ENCODE measurements around the gene WDR90.

WDR90 gene

GRCh38 chr16:627454-628239, 21.5 kb upstream of the WDR90 start:
- Histone ChIP-seq H3K27ac (ENCODE audit: low read depth, low read length) (no peak overlapping the region), H3K79me2 (ENCODE audit: control insufficient read depth, low read length) (no peaks in the 10 kb centered on the region), H3K9me2 (replicated peaks; ENCODE audit: control insufficient read depth, low read length) (no peaks in the 10 kb centered on the region), H3K4me1 (ENCODE audit: control insufficient read depth, low read length) (no peaks in the 10 kb centered on the region), H3K4me2 (ENCODE audit: low read length) (no peak overlapping the region), H4K20me1 (ENCODE audit: control insufficient read depth, insufficient read depth, low read depth, low read length) (no peaks in the 10 kb centered on the region), H3K36me3 (ENCODE audit: control insufficient read depth, low read length) (peaks cover 2% of the 10 kb centered on the region; the same call in 1 of the 2 replicates), H3K9me3 (ENCODE audit: control insufficient read depth, insufficient read depth, low read length) (no peaks in the 10 kb centered on the region), H3K27me3 (ENCODE audit: control insufficient read depth, low read length) (no peaks in the 10 kb centered on the region), H3K4me3 (ENCODE audit: low read length) (no peak overlapping the region), H3F3A (ENCODE audit: control insufficient read depth, insufficient read depth) (no peaks in the 10 kb centered on the region)
- TF ChIP-seq EZH2phosphoT487 (IDR thresholded peaks at IDR 0.05; ENCODE audit: borderline replicate concordance, low read length): no peak
- no peak for TF ChIP-seq CTCF (IDR thresholded peaks at IDR 0.05; ENCODE audit: low read depth, low read length, poor library complexity, severe bottlenecking)

GRCh38 chr16:628321-629061, 20.7 kb upstream of the WDR90 start:
- H3K27me3 ChIP-seq (ENCODE audit: control insufficient read depth, low read length): no peaks in the 10 kb centered on the region
- TF ChIP-seq CTCF (IDR thresholded peaks at IDR 0.05; ENCODE audit: low read depth, low read length, poor library complexity, severe bottlenecking): no peak
- TF ChIP-seq EZH2phosphoT487 (IDR thresholded peaks at IDR 0.05; ENCODE audit: borderline replicate concordance, low read length): no peak
- H3K4me1 ChIP-seq (ENCODE audit: control insufficient read depth, low read length): no peaks in the 10 kb centered on the region
- H4K20me1 ChIP-seq (ENCODE audit: control insufficient read depth, insufficient read depth, low read depth, low read length): no peaks in the 10 kb centered on the region
- H3K79me2 ChIP-seq (ENCODE audit: control insufficient read depth, low read length): no peaks in the 10 kb centered on the region
- peaks cover 7% of the 10 kb centered on the region for H3K36me3 ChIP-seq (ENCODE audit: control insufficient read depth, low read length)
- no peak overlapping the region for H3K4me3 ChIP-seq (ENCODE audit: low read length)
- no peaks in the 10 kb centered on the region for H3K9me2 ChIP-seq (replicated peaks; ENCODE audit: control insufficient read depth, low read length)
- no peaks in the 10 kb centered on the region for H3F3A ChIP-seq (ENCODE audit: control insufficient read depth, insufficient read depth)
- H3K9me3 ChIP-seq (ENCODE audit: control insufficient read depth, insufficient read depth, low read length): no peaks in the 10 kb centered on the region
- H3K4me2 ChIP-seq (ENCODE audit: low read length): no peak overlapping the region
- no peak overlapping the region for H3K27ac ChIP-seq (ENCODE audit: low read depth, low read length)

GRCh38 chr16:629185-629832, 19.9 kb upstream of the WDR90 start:
- no peak for TF ChIP-seq CTCF (IDR thresholded peaks at IDR 0.05; ENCODE audit: low read depth, low read length, poor library complexity, severe bottlenecking)
- no peak for TF ChIP-seq EZH2phosphoT487 (IDR thresholded peaks at IDR 0.05; ENCODE audit: borderline replicate concordance, low read length)
- Histone ChIP-seq H3K9me2 (replicated peaks; ENCODE audit: control insufficient read depth, low read length) (no peaks in the 10 kb centered on the region), H3K36me3 (ENCODE audit: control insufficient read depth, low read length) (peaks cover 13% of the 10 kb centered on the region), H3K4me2 (ENCODE audit: low read length) (no peak overlapping the region), H3K79me2 (ENCODE audit: control insufficient read depth, low read length) (peaks cover under 1% of the 10 kb centered on the region), H3K4me1 (ENCODE audit: control insufficient read depth, low read length) (no peaks in the 10 kb centered on the region), H3K27ac (ENCODE audit: low read depth, low read length) (no peak overlapping the region), H4K20me1 (ENCODE audit: control insufficient read depth, insufficient read depth, low read depth, low read length) (no peaks in the 10 kb centered on the region), H3K27me3 (ENCODE audit: control insufficient read depth, low read length) (no peaks in the 10 kb centered on the region), H3K9me3 (ENCODE audit: control insufficient read depth, insufficient read depth, low read length) (no peaks in the 10 kb centered on the region), H3F3A (ENCODE audit: control insufficient read depth, insufficient read depth) (no peaks in the 10 kb centered on the region), H3K4me3 (ENCODE audit: low read length) (no peak overlapping the region)
